Measurements from ENCODE around the gene ZP1. TPM values are rescaled to one million over a fixed set of nuclear protein-coding genes. Genes with fewer than 3 reads are reported as not detected.

The ZP1 gene
- total RNA-seq, 1 experiment from 2014 or later, result not detected

DNA sequence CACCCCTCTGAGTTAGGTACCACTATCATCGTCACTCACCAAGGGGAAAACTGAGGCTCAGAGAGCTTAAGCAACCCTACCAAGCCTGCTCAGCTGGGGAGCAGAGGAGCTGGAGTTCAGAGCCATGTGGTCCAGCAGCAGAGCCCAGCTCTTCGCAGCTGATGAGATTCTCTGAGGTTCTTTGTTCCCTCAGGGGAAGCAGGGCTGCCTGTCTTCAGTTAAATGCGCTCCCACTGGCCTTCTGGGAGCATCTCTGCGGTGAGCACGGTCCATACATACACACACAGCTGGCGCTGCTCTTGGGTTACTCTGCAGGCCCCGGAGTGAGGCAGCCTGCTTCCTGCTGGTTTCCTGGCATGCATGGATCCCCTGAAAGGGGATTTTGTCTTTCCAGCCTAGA, 6.4 kb upstream of the ZP1 start:
- peak; percentile 54 for DNase-seq
- H3K36me3 ChIP-seq (replicated peaks; ENCODE audit: control insufficient read depth, insufficient read depth, low read length), result no peaks in the 10 kb centered on the region
- no peak overlapping the region for H3K4me3 ChIP-seq (ENCODE audit: insufficient read depth, low read depth, low read length)
- H3K27me3 ChIP-seq (ENCODE audit: control insufficient read depth, insufficient read depth, low read length), result no peaks in the 10 kb centered on the region

GRCh38 chr11:60862171-60862570, 5.2 kb upstream of the ZP1 start:
- H3K36me3 ChIP-seq (replicated peaks; ENCODE audit: control insufficient read depth, insufficient read depth, low read length), result no peaks in the 10 kb centered on the region
- DNase-seq, result no peak
- no peaks in the 10 kb centered on the region for H3K27me3 ChIP-seq (ENCODE audit: control insufficient read depth, insufficient read depth, low read length)
- H3K4me3 ChIP-seq (ENCODE audit: insufficient read depth, low read depth, low read length), result no peak overlapping the region

- Histone ChIP-seq H3K27me3 (ENCODE audit: control insufficient read depth, insufficient read depth, low read length) (no peaks in the 10 kb centered on the region), H3K4me3 (ENCODE audit: insufficient read depth, low read depth, low read length) (no peak overlapping the region)
- DNase-seq, result no peak
Observed at GRCh38 chr11:60863550-60864521, 3.5 kb upstream of the ZP1 start.

GRCh38 chr11:60864856-60865513, 2.4 kb upstream of the ZP1 start:
- Histone ChIP-seq H3K4me3 (ENCODE audit: insufficient read depth, low read depth, low read length) (no peak overlapping the region), H3K36me3 (replicated peaks; ENCODE audit: control insufficient read depth, insufficient read depth, low read length) (no peaks in the 10 kb centered on the region), H3K27me3 (ENCODE audit: control insufficient read depth, insufficient read depth, low read length) (no peaks in the 10 kb centered on the region)
- no peak for DNase-seq

More at GRCh38 chr11:60863550-60864521, 3.5 kb upstream of the ZP1 start:
- H3K36me3 ChIP-seq (replicated peaks; ENCODE audit: control insufficient read depth, insufficient read depth, low read length), result no peaks in the 10 kb centered on the region

DNA sequence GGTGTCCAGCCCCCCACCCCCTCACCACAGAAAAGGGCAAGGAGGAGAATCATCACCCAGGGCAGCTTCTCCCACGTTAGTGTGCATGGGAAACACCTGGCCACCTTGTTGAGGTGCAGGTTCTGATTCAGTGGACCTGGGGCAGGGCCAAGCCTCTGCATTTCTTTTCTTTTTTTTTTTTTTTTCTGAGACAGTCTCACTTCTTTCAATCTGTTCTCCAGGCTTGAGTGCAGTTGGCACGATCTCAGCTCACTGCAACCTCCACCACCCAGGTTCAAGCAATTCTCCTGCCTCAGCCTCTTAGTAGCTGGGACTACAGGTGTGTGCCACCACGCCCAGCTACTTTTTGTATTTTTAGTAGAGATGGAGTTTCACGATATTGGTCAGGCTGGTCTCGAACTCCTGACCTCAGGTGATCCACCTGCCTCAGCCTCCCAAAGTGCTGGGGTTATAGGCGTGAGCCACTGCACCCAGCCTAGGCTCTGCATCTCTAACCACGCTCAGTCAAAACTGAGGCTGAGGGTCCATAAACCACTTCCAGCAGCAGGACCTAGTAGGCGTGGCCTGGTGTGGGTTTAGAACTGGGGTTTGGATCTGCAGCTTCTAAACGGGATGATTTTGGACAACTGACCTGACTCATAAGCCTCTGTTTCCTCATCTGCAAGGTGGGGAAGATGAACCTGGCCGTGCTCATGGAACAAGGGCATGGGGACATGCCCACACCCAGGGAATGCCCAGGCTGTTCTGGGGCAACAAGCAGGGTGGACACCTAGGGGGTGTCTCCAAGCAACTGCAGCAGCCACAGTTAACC, 734 bp downstream of the ZP1 start:
- Histone ChIP-seq H3K36me3 (replicated peaks; ENCODE audit: control insufficient read depth, insufficient read depth, low read length) (no peaks in the 10 kb centered on the region), H3K4me3 (ENCODE audit: insufficient read depth, low read depth, low read length) (no peak overlapping the region), H3K27me3 (ENCODE audit: control insufficient read depth, insufficient read depth, low read length) (no peaks in the 10 kb centered on the region)
- no peak for DNase-seq

DNA sequence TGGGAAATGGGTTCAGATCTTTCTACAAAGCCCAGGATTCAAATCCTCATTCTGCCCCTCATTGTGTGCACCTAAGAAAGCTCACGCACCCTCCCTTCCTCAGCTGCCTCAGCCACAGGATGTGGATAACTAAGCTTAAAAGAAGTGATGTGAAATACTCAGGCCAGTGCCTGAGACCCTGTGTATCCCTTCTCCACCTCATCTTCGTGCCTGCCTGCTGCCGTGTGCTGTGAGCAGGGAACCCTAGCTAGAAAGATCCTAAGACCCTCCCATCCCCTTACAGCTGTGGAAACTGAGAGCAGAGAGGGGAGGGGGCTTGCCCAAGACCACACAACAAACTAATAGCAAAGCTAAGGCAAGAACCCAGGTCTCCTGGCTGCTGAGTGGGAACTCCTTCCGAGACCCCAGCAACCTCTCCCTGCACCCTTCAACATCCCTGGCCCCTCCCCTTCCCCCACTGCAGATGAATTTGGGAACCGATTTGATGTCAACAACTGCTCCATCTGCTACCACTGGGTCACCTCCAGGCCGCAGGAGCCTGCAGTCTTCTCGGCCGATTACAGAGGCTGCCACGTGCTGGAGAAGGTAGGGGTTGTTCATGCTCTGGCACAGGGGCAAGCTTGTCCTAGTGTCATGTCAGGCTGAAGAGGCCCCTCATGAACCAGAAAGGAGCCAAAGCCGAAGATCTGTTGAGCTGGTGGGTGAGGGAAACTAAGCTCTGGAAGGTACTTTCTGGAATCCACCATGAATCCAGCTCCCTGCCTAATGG, 1.5 kb downstream of the ZP1 start:
- Histone ChIP-seq H3K27me3 (ENCODE audit: control insufficient read depth, insufficient read depth, low read length) (no peaks in the 10 kb centered on the region), H3K36me3 (replicated peaks; ENCODE audit: control insufficient read depth, insufficient read depth, low read length) (no peaks in the 10 kb centered on the region), H3K4me3 (ENCODE audit: insufficient read depth, low read depth, low read length) (no peak overlapping the region)
- DNase-seq, result no peak

DNA sequence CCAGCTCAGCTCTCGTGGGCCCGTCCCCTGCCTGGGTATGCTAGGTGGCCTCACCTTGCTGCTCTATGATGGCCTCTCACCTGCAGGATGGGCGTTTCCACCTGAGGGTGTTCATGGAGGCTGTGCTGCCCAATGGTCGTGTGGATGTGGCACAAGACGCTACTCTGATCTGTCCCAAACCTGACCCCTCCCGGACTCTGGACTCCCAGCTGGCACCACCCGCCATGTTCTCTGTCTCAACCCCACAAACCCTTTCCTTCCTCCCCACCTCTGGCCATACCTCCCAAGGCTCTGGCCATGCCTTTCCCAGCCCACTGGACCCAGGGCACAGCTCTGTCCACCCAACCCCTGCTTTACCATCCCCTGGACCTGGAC, 2.1 kb downstream of the ZP1 start:
- Histone ChIP-seq H3K36me3 (replicated peaks; ENCODE audit: control insufficient read depth, insufficient read depth, low read length) (no peaks in the 10 kb centered on the region), H3K27me3 (ENCODE audit: control insufficient read depth, insufficient read depth, low read length) (no peaks in the 10 kb centered on the region), H3K4me3 (ENCODE audit: insufficient read depth, low read depth, low read length) (no peak overlapping the region)
- DNase-seq, result no peak

- peak; percentile 73 for DNase-seq
- Histone ChIP-seq H3K27me3 (ENCODE audit: control insufficient read depth, insufficient read depth, low read length) (no peaks in the 10 kb centered on the region), H3K4me3 (ENCODE audit: insufficient read depth, low read depth, low read length) (no peak overlapping the region), H3K36me3 (replicated peaks; ENCODE audit: control insufficient read depth, insufficient read depth, low read length) (no peaks in the 10 kb centered on the region)
Observed at GRCh38 chr11:60870276-60870675, 2.9 kb downstream of the ZP1 start.

DNA sequence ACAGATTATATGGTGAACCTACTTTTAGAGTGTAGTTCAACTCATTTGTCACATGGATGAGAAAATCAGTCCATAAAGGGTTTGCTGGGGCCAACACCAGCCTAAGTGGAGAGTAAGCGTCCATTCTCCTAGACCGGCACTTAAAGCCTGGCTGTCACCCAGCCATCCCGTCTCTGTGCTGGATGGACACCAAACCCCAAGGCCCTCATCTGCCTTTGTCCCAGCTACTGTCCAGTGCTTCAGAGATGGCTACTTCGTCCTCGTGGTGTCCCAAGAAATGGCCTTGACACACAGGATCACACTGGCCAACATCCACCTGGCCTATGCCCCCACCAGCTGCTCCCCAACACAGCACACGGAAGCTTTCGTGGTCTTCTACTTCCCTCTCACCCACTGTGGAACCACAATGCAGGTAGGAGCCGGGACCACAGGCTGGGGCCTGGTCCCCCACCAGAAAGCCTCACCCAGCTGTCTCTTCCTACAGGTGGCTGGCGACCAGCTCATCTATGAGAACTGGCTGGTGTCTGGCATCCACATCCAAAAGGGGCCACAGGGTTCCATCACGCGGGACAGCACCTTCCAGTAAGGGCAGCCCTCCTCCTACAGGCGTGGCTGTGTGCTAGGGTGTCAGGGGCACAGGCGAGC, 3.5 kb downstream of the ZP1 start:
- DNase-seq, result no peak
- Histone ChIP-seq H3K36me3 (replicated peaks; ENCODE audit: control insufficient read depth, insufficient read depth, low read length) (no peaks in the 10 kb centered on the region), H3K4me3 (ENCODE audit: insufficient read depth, low read depth, low read length) (no peak overlapping the region), H3K27me3 (ENCODE audit: control insufficient read depth, insufficient read depth, low read length) (no peaks in the 10 kb centered on the region)

DNA sequence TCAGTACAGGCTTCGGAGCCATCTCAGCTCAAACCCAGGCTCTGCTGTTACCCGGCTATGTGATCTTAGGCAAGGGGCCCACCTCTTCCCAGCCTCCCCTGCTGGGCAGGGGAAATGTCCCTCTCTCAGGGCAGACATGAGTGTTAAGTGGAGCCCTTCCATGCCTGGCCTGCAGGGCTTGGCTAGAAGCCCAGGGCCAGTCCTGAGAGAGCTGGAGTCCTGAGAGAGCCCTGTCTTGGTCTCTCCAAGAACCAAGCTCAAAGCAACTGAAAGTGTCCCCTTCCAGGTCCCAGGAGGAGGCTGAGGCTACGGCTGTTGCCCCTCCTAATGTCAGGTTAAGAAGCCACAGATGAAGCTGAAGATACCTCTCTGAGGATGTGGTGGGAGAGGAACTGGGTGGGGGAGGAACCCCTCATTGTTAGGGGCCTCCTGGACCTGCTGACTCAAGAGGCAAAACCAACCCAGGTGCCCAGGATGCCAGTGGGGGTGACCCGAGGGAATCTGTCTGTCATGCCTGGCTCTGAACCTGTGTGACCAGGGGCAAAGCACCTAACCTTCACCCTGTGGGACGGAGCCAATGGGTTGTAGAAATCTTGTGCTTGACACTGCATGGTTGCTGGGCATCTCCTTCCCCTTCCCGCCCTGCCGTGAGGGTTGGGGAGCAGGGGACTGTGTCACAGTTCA, 4.2 kb downstream of the ZP1 start:
- DNase-seq, result no peak
- H3K36me3 ChIP-seq (replicated peaks; ENCODE audit: control insufficient read depth, insufficient read depth, low read length), result no peaks in the 10 kb centered on the region
- no peaks in the 10 kb centered on the region for H3K27me3 ChIP-seq (ENCODE audit: control insufficient read depth, insufficient read depth, low read length)
- no peak overlapping the region for H3K4me3 ChIP-seq (ENCODE audit: insufficient read depth, low read depth, low read length)

GRCh38 chr11:60872124-60872960, 5.0 kb downstream of the ZP1 start:
- Histone ChIP-seq H3K4me3 (ENCODE audit: insufficient read depth, low read depth, low read length) (no peak overlapping the region), H3K27me3 (ENCODE audit: control insufficient read depth, insufficient read depth, low read length) (no peaks in the 10 kb centered on the region), H3K36me3 (replicated peaks; ENCODE audit: control insufficient read depth, insufficient read depth, low read length) (no peaks in the 10 kb centered on the region)
- no peak for DNase-seq

DNA sequence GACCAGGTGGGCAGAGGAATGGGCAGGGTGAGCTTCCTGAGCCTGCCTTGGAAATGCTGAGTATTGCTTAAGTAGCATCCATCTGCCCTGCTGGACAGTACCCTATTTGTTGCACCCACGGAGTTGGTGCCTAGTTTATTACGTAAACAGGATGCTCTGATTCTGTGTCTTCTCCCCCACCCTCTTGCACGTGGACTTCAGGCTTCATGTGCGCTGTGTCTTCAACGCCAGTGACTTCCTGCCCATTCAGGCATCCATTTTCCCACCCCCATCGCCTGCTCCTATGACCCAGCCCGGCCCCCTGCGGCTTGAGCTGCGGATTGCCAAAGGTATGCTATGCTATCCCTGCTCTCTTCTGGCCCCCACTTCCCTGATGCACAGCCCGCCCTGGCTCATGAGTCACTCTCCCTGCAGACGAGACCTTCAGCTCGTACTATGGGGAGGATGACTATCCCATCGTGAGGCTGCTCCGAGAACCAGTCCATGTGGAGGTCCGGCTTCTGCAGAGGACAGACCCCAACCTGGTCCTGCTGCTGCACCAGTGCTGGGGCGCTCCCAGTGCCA, 5.7 kb downstream of the ZP1 start:
- no peaks in the 10 kb centered on the region for H3K27me3 ChIP-seq (ENCODE audit: control insufficient read depth, insufficient read depth, low read length)
- no peaks in the 10 kb centered on the region for H3K36me3 ChIP-seq (replicated peaks; ENCODE audit: control insufficient read depth, insufficient read depth, low read length)
- DNase-seq, result peak; percentile 71
- no peak overlapping the region for H3K4me3 ChIP-seq (ENCODE audit: insufficient read depth, low read depth, low read length)
